HCT116 (cell line): Measurements from ENCODE around the gene MYH11. TPM values are rescaled to one million over a fixed set of nuclear protein-coding genes. Genes with fewer than 3 reads are reported as not detected.

Source experiments
- ATAC-seq: fragments of 200-7000 bp; cut with Tn5 transposase; 2 replicates; pipeline ENCODE4 v1.9.1; 2020; ENCODE audit warnings: mild to moderate bottlenecking, moderate library complexity
- BruUV-seq: library from RNA; stranded (reverse); fragments of 400-500 nt; replicated peaks from 2 replicates; lab custom pipeline; 2021; lab: Mats Ljungman, UMichigan
- CTCF ChIA-PET: fragments of 300-600 bp; sonication (Branson Sonifier 250); formaldehyde crosslinking; loops from one replicate; lab custom pipeline; 2021; ENCODE audit warnings: antibody characterized with exemption; lab: Charles Lee
- POLR2A ChIA-PET: fragments of 300-600, 350-600 bp; sonication (Branson Sonifier 250); formaldehyde crosslinking; loops from one replicate; lab custom pipeline; 2021; ENCODE audit warnings: antibody characterized with exemption; lab: Charles Lee
- RAD21 ChIA-PET, 2 experiments: fragments of 300-600 bp; sonication (Branson Sonifier 250); formaldehyde crosslinking; loops; one replicate each; lab custom pipeline; 2023; ENCODE audit warnings: low total read pairs in 2 of 2; ENCODE audit not compliant: uncharacterized antibody in 2 of 2, unreplicated experiment in 2 of 2, low non-redundant PET in 1 of 2; lab: Charles Lee
- DNase-seq: peaks from one replicate; pipeline ENCODE4 v3.0.0-alpha.2; 2010; ENCODE audit warnings: low read depth, low spot score
- H2AFZ ChIP-seq: fragments of 200-600 bp; shearing (Covaris generic), sonication (generic); 2 replicates; pipeline ENCODE4 v1.6.1; 2017; ENCODE audit warnings: low read depth, mixed run types, mixed read lengths, antibody characterized with exemption, low read length; ENCODE audit not compliant: poor library complexity, severe bottlenecking
- H3K27ac ChIP-seq: 2 replicates; pipeline ENCODE4 v1.5.1; 2012; ENCODE audit warnings: low read depth, low read length
- H3K27me3 ChIP-seq: fragments of 200-600 bp; sonication (generic); 2 replicates; pipeline ENCODE4 v1.6.1; 2016; ENCODE audit warnings: mixed run types, low read length, mixed read lengths; ENCODE audit not compliant: insufficient read depth
- H3K36me3 ChIP-seq, 2 experiments: fragments of 200-500 bp in 1 of 2; fragments of 200-600 bp in 1 of 2; sonication (Bioruptor generic) in 1 of 2; sonication (generic) in 1 of 2; 2 replicates each; pipeline versions ENCODE4 v1.5.1 to v1.6.1; 2014 to 2016; ENCODE audit warnings: low read length in 2 of 2, inconsistent platforms in 1 of 2, mixed read lengths in 1 of 2, mixed run types in 1 of 2; ENCODE audit not compliant: insufficient read depth in 2 of 2, control insufficient read depth in 1 of 2
- H3K4me1 ChIP-seq, 2 experiments: fragments of 200-600 bp in 1 of 2; sonication (generic) in 1 of 2; 2 replicates each; pipeline versions ENCODE4 v1.5.1 to v1.6.1; 2012 to 2017; ENCODE audit warnings: low read length in 2 of 2, inconsistent platforms in 1 of 2, mild to moderate bottlenecking in 1 of 2, mixed read lengths in 1 of 2, mixed run types in 1 of 2, moderate library complexity in 1 of 2; ENCODE audit not compliant: insufficient read depth in 2 of 2, control insufficient read depth in 1 of 2
- H3K4me2 ChIP-seq: fragments of 200-600 bp; sonication (generic); 2 replicates; pipeline ENCODE4 v1.6.1; 2017; ENCODE audit warnings: mixed run types, low read length, mixed read lengths
- H3K4me3 ChIP-seq, 2 experiments: fragments of 200-600 bp in 1 of 2; sonication (generic) in 1 of 2; replicated peaks in 1 of 2; 2 replicates each; pipeline ENCODE4 v1.5.1; 2011 to 2016; ENCODE audit warnings: low read length in 2 of 2, control low read depth in 1 of 2, low read depth in 1 of 2, mild to moderate bottlenecking in 1 of 2, mixed read lengths in 1 of 2, mixed run types in 1 of 2
- H3K79me2 ChIP-seq: fragments of 200-600 bp; sonication (generic); 2 replicates; pipeline ENCODE4 v1.6.1; 2017; ENCODE audit warnings: mild to moderate bottlenecking, mixed run types, low read length, moderate library complexity, mixed read lengths; ENCODE audit not compliant: insufficient read depth
- H3K9ac ChIP-seq: fragments of 200-600 bp; sonication (generic); 2 replicates; pipeline ENCODE4 v1.6.1; 2016; ENCODE audit warnings: low read length, mixed read lengths
- H3K9me2 ChIP-seq: fragments of 200-600 bp; sonication (generic), shearing (Covaris generic); 2 replicates; pipeline ENCODE4 v1.6.1; 2017; ENCODE audit warnings: mixed run types, mild to moderate bottlenecking, moderate library complexity; ENCODE audit not compliant: insufficient read depth
- H3K9me3 ChIP-seq, 2 experiments: fragments of 200-500 bp in 1 of 2; fragments of 200-600 bp in 1 of 2; sonication (Bioruptor generic) in 1 of 2; sonication (generic) in 1 of 2; 2 replicates each; pipeline ENCODE4 v1.6.1; 2014 to 2017; ENCODE audit warnings: low read length in 2 of 2, mixed read lengths in 2 of 2, inconsistent platforms in 1 of 2, low read depth in 1 of 2, mild to moderate bottlenecking in 1 of 2, mixed run types in 1 of 2, moderate library complexity in 1 of 2; ENCODE audit not compliant: control insufficient read depth in 1 of 2, insufficient read depth in 1 of 2
- H4K20me1 ChIP-seq: fragments of 200-600 bp; sonication (generic), shearing (Covaris generic); 2 replicates; pipeline ENCODE4 v1.6.1; 2017; ENCODE audit warnings: mixed run types, mild to moderate bottlenecking, moderate library complexity; ENCODE audit not compliant: insufficient read depth
- CEBPB ChIP-seq: IDR thresholded peaks from 2 replicates; pipeline ENCODE4 v1.6.1; 2012; ENCODE audit warnings: low read depth
- EZH2phosphoT487 ChIP-seq: fragments of 200-600 bp; IDR thresholded peaks from 2 replicates; pipeline ENCODE4 v1.6.1; 2018; ENCODE audit warnings: antibody characterized with exemption, borderline replicate concordance
- FOSL1 ChIP-seq: IDR thresholded peaks from 2 replicates; pipeline ENCODE4 v1.6.1; 2012; ENCODE audit warnings: low read depth
- JUND ChIP-seq: IDR thresholded peaks from 2 replicates; pipeline ENCODE4 v1.6.1; 2012
- MAX ChIP-seq: IDR thresholded peaks from 2 replicates; pipeline ENCODE4 v1.6.1; 2012
- POLR2A ChIP-seq: IDR thresholded peaks from 2 replicates; pipeline ENCODE4 v1.7.0; 2011; ENCODE audit warnings: borderline replicate concordance; ENCODE audit not compliant: insufficient read depth, insufficient read length; ENCODE audit errors: extremely low read depth
- POLR2AphosphoS5 ChIP-seq: IDR thresholded peaks from 2 replicates; pipeline ENCODE4 v1.6.1; 2011; ENCODE audit warnings: mild to moderate bottlenecking, low read depth, low read length, moderate library complexity
- RAD21 ChIP-seq: IDR thresholded peaks from 2 replicates; pipeline ENCODE4 v1.6.1; 2012; ENCODE audit warnings: low read depth, mild to moderate bottlenecking
- REST ChIP-seq: IDR thresholded peaks from 2 replicates; pipeline ENCODE4 v1.6.1; 2012; ENCODE audit warnings: low read depth
- SIN3A ChIP-seq: IDR thresholded peaks from 2 replicates; pipeline ENCODE4 v1.6.1; 2012; ENCODE audit warnings: low read depth
- SP1 ChIP-seq: IDR thresholded peaks from 2 replicates; pipeline ENCODE4 v1.6.1; 2012; ENCODE audit warnings: low read depth
- SRF ChIP-seq: IDR thresholded peaks from 2 replicates; pipeline ENCODE4 v1.6.1; 2012; ENCODE audit warnings: low read depth
- TCF7L2 ChIP-seq: IDR thresholded peaks from 2 replicates; pipeline ENCODE4 v1.7.0; 2011; ENCODE audit warnings: borderline replicate concordance, inconsistent platforms; ENCODE audit not compliant: insufficient read depth, insufficient read length; ENCODE audit errors: extremely low read depth
- YY1 ChIP-seq: IDR thresholded peaks from 2 replicates; pipeline ENCODE4 v1.6.1; 2011; ENCODE audit warnings: low read length, low read depth, moderate library complexity, mild to moderate bottlenecking; ENCODE audit not compliant: insufficient replicate concordance; ENCODE audit errors: extremely low read depth
- ZBTB33 ChIP-seq: IDR thresholded peaks from 2 replicates; pipeline ENCODE4 v1.6.1; 2011; ENCODE audit warnings: mild to moderate bottlenecking, low read length, moderate library complexity; ENCODE audit not compliant: insufficient replicate concordance; ENCODE audit errors: extremely low read depth
- ZFX ChIP-seq: fragments of 450-650 bp; IDR thresholded peaks from 2 replicates; pipeline ENCODE4 v1.6.1; 2017
- intact Hi-C: fragments of 100-400 bp; cut with micrococcal nuclease; formaldehyde crosslinking; loops from 2 replicates; pipeline ENCODE4 v1.10.0; 2022
- total RNA-seq: library from RNA; stranded (reverse); gene quantifications from one replicate; pipeline ENCODE4 v1.2.1, GENCODE V29; 2021; ENCODE audit not compliant: unreplicated experiment

Gene MYH11
- total RNA-seq, 1 experiment from 2014 or later, result 0.61 TPM

GRCh38 chr16:15766918-15767317 lies 89.9 kb downstream of the MYH11 start:
- no peak for ATAC-seq
- RAD21 ChIA-PET, result interaction anchor here in 1 of 2 experiments (0.7 kb wide), 1 partner anchor 383 kb away, joined by 5 read pairs; no protein-coding TSS in a partner anchor

GRCh38 chr16:15765880-15766279 lies 90.9 kb downstream of the MYH11 start:
- ChIA-PET RAD21 (interaction anchor here (0.6 to 1.3 kb wide), 4 partner anchors 55 to 435 kb away, joined by 3 to 4 read pairs (median 3); no protein-coding TSS in a partner anchor), CTCF (interaction anchor here (0.7 to 2.1 kb wide), 6 partner anchors 9 to 55 kb away, joined by 3 to 6 read pairs (median 4); no protein-coding TSS in a partner anchor), POLR2A (no interaction called here)
- Histone ChIP-seq H3K9ac (no peak overlapping the region), H3K27ac (no peak overlapping the region), H2AFZ (no peak overlapping the region), H3K4me2 (no peak overlapping the region), H3K9me3 (no peaks in the 10 kb centered on the region), H4K20me1 (no peaks in the 10 kb centered on the region), H3K9me2 (no peaks in the 10 kb centered on the region), H3K27me3 (no peaks in the 10 kb centered on the region), H3K4me3 (no peak overlapping the region), H3K79me2 (no peaks in the 10 kb centered on the region), H3K36me3 (no peaks in the 10 kb centered on the region), H3K4me1 (peaks cover 0 to 3% of the 10 kb centered on the region in 2 experiments; a peak in 2 of 4 replicates)
- DNase-seq (peak; percentile 55), ATAC-seq (peak; percentile 99)
- BruUV-seq, result no TSS peak
- intact Hi-C loops, result loop anchor here (1.0 to 10.0 kb wide), 4 partner anchors 56 to 426 kb away; no protein-coding TSS in a partner anchor
- peak; percentile 88 for TF ChIP-seq RAD21
- TF ChIP-seq REST, result peak; percentile 43
- no peak for TF ChIP-seq YY1
- no peak for TF ChIP-seq ZBTB33
- TF ChIP-seq POLR2A, result no peak
- TF ChIP-seq EZH2phosphoT487, result no peak
- no peak for TF ChIP-seq SIN3A
- no peak for TF ChIP-seq CEBPB
- TF ChIP-seq JUND, result no peak
- TF ChIP-seq FOSL1, result no peak
- no peak for TF ChIP-seq TCF7L2
- no peak for TF ChIP-seq SP1

More at GRCh38 chr16:15766918-15767317, 89.9 kb downstream of the MYH11 start:
- H3K27ac ChIP-seq, result no peak overlapping the region
- TF ChIP-seq ZFX, result no peak
- TF ChIP-seq POLR2AphosphoS5, result no peak
- TF ChIP-seq MAX, result no peak
- TF ChIP-seq SRF, result no peak
- TF ChIP-seq, all 23 proteins: peak for 0
- Histone ChIP-seq H3K9ac (no peak overlapping the region), H3K27me3 (no peaks in the 10 kb centered on the region), H3K79me2 (no peaks in the 10 kb centered on the region), H3K4me2 (no peak overlapping the region), H3K36me3 (no peaks in the 10 kb centered on the region), H3K9me2 (no peaks in the 10 kb centered on the region), H2AFZ (no peak overlapping the region), H4K20me1 (no peaks in the 10 kb centered on the region), H3K9me3 (no peaks in the 10 kb centered on the region), H3K4me3 (no peak overlapping the region), H3K4me1 (peaks cover 0 to 3% of the 10 kb centered on the region in 2 experiments; a peak in 2 of 4 replicates)
- intact Hi-C loops, result loop anchor here (1.0 to 10.0 kb wide), 4 partner anchors 55 to 425 kb away; no protein-coding TSS in a partner anchor
- no TSS peak for BruUV-seq
- ChIA-PET POLR2A (no interaction called here), CTCF (interaction anchor here (1.5 to 2.1 kb wide), 2 partner anchors 11 to 54 kb away, joined by 4 to 6 read pairs; no protein-coding TSS in a partner anchor)
- no peak for DNase-seq
